ENCODE measurements around the gene MTMR10.

GRCh38 chr15:30921781-30922479 is 69.5 kb downstream of the MTMR10 start:
- TF ChIP-seq POLR2A (IDR thresholded peaks at IDR 0.05; ENCODE audit: low read depth, low read length) (no peak), RCOR1 (IDR thresholded peaks at IDR 0.05; ENCODE audit: insufficient replicate concordance, low read length) (no peak), RAD21 (IDR thresholded peaks at IDR 0.05; ENCODE audit: low read length) (no peak), MAFK (IDR thresholded peaks at IDR 0.05; ENCODE audit: low read depth, low read length) (no peak), CHD1 (IDR thresholded peaks at IDR 0.05; ENCODE audit: low read depth, low read length) (no peak), USF2 (IDR thresholded peaks at IDR 0.05; ENCODE audit: low read depth, low read length) (no peak), NFE2L2 (IDR thresholded peaks at IDR 0.05; ENCODE audit: low read depth, low read length) (no peak), RFX5 (IDR thresholded peaks at IDR 0.05; ENCODE audit: low read depth, low read length) (no peak), BHLHE40 (IDR thresholded peaks at IDR 0.05; ENCODE audit: low read depth, low read length) (no peak), MXI1 (IDR thresholded peaks at IDR 0.05; ENCODE audit: borderline replicate concordance, low read depth, low read length) (no peak), ELK1 (IDR thresholded peaks at IDR 0.05; ENCODE audit: borderline replicate concordance, low read depth, low read length) (no peak), CEBPB (IDR thresholded peaks at IDR 0.05; ENCODE audit: low read depth, low read length) (no peak), MAZ (IDR thresholded peaks at IDR 0.05; ENCODE audit: borderline replicate concordance, low read depth, low read length) (no peak)
- TF ChIP-seq, protein P1, sequence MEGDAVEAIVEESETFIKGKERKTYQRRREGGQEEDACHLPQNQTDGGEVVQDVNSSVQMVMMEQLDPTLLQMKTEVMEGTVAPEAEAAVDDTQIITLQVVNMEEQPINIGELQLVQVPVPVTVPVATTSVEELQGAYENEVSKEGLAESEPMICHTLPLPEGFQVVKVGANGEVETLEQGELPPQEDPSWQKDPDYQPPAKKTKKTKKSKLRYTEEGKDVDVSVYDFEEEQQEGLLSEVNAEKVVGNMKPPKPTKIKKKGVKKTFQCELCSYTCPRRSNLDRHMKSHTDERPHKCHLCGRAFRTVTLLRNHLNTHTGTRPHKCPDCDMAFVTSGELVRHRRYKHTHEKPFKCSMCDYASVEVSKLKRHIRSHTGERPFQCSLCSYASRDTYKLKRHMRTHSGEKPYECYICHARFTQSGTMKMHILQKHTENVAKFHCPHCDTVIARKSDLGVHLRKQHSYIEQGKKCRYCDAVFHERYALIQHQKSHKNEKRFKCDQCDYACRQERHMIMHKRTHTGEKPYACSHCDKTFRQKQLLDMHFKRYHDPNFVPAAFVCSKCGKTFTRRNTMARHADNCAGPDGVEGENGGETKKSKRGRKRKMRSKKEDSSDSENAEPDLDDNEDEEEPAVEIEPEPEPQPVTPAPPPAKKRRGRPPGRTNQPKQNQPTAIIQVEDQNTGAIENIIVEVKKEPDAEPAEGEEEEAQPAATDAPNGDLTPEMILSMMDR (conservative IDR thresholded peaks at IDR 0.05; ENCODE audit: low read depth, low read length): no peak
